HG03066 (cell line): Measurements from ENCODE around the gene PPP1R13L.
"Not testable (repeated sequence)": the region's sequence is repeated elsewhere in the genome, so short reads cannot be mapped to it uniquely, and the experiment has no call there.

Source experiments
- ATAC-seq: cut with Tn5 transposase; IDR thresholded peaks from one replicate; pipeline ENCODE4 v1.9.1; 2021; ENCODE audit warnings: low read depth; ENCODE audit not compliant: unreplicated experiment

The PPP1R13L gene

GRCh38 chr19:45349126-45349415 lies 55.8 kb downstream of the PPP1R13L start:
- ATAC-seq = no peak

GRCh38 chr19:45348367-45349125 lies 56.3 kb downstream of the PPP1R13L start:
- no peak for ATAC-seq

DNA sequence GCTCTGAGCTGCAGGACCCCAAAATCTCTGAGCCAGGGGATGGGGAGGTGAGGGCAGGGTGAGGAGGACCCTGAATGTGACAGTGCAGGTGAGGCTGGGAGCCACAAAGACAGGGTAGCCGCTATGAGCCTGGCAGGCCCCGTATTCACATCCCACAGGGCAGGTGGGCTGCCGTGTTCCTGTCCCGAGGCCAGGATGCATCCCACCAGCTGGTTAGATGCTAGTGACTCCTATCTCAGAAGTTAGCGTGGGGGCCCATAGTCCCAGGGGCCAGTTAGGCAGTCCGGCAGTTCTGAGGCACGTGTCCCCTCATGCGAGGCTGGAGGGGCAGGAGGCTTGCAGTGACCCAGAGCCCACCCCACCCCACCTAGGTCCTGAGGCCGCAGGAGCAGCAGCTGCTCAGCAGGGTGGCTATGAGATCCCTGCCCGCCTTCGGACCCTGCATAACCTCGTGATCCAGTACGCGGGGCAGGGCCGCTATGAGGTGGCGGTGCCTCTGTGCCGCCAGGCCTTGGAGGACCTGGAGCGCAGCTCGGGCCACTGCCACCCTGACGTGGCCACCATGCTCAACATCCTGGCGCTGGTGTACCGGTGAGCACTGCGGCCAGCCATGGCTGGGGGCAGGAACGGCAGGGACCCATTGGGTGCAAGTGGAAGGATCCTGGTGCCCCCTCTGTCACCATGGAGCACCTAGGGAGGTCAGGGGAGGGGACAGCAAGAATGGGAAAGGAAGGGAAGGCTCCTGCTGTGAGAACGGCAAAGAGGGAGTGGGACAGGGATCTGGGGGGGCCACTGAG lies 57.1 kb downstream of the PPP1R13L start:
- ATAC-seq = no peak

DNA sequence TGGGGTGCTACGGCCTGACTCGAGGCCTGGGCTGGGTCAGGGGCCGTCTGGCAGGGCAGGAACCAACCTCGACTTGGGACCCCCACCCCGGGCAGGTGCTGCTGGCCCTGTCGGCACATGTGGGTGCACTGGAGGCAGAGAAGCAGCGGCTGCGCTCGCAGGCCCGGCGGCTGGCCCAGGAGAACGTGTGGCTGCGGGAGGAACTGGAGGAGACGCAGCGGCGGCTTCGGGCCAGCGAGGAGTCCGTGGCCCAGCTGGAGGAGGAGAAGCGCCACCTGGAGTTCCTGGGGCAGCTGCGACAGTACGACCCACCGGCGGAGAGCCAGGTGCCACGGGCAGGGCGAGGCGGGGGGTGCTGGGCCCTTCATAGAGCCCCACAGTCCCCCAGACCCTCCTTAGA lies 58.4 kb downstream of the PPP1R13L start:
- ATAC-seq = no peak

- no peak for ATAC-seq
Measured at GRCh38 chr19:45345506-45345860, 59.4 kb downstream of the PPP1R13L start.

DNA sequence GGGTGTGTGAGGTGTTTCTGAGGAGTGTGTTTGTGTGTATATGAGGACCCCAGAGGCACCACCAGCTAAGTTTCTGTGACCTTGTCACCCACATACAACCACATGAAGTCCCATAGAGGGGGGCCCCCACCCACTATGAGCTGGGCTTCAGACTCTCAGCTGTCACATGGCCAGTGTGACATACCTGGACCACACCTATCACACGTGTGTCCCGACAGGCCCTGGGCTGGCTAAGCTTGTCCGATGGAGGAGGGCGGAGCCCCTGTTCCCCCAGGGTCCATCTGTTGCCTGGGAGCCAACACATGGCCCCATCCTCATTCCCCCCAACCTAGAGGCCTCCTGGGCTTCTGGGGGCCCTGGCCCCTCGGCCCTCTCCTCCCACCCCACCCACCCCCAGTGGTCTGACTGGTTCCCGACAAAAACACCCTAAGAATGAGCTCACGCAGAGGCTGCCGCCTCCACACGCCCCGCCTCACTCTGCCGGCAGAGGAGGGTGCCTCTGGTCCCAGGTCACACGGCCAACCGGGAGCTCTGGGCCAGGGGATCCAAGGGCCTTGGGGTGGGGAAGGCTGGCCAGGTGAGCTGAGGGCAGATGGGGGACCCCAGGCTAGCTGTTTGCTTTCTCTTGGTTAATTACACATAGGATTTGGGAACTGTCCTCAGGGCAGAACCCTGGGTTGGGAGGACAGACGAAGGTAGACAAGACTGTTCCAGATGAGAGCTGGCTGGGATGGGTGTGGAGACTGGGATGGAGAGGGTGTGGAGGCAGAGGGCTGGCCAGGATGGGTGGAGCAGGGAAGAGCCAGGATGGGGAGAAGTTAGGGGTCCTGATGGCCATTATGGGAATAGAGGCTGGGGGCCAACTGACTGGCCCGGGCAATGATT lies 60.0 kb downstream of the PPP1R13L start:
- no peak for ATAC-seq

GRCh38 chr19:45342911-45343310 lies 62.0 kb downstream of the PPP1R13L start:
- no peak for ATAC-seq

DNA sequence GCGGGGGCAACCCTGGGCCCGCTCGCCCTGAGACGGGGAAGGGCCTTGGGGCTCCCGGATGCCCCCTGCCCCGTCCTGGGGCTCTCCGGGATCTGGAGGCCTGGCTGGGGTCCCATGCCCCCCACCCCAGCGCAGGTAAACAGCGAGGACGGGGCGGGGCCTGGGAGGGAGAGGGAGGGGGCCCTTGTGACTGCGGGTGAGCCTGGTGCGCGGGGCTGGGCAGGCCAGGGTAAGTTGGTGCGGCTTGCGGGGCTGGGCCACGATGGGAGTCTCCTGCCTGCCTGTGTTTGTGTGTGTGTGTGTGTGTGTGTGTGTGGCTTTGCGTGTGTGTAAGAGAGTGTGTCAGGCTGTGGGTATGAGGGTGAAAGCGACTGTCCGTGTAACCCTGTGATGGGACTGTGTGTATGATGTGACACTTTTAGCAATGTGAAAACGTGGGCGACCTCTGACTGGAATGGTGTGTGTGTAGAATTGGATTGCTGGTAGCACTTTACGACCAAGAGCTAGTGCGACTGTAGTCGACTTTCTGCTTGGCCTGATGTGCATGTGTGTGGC lies 63.9 kb downstream of the PPP1R13L start:
- ATAC-seq = no peak

DNA sequence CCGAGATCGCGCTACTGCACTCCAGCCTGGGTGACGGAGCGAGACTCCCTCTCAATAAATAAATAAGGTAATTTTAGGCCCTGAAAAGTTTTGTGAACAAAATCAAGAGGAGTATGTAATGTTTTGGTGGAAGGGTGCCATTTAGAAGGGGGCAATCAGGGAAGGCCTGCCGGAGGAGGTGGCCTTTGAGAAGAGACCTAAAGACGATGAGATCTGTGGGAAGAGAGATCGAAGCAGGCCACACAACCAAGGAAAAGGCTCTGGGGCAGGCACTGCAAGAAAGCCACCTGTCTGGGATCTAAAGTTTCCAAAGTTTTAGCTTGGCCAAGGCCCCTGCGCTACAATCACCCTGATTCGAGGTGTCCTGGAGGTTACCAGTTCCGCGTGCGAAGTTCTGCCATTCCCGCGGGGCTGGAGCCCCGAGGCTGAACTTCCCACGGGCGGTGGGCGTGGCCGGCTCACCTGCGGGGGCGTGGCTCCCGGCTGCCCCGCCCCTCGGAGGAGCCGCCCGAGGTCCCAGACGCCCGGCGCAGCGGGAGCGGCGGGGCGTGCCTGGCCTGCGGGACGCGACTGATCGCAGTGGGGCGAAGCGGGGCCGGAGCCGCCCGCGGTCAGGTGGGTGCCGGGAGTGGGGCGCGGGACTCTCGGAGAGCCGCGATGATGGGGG lies 64.5 kb downstream of the PPP1R13L start, which contains the start of gene KLC3:
Gene KLC3 (plus strand): TSS at position 519 of the 667 bp plus-strand sequence. CDS start 4,792 bp downstream, outside the sequence.
- no peak for ATAC-seq

DNA sequence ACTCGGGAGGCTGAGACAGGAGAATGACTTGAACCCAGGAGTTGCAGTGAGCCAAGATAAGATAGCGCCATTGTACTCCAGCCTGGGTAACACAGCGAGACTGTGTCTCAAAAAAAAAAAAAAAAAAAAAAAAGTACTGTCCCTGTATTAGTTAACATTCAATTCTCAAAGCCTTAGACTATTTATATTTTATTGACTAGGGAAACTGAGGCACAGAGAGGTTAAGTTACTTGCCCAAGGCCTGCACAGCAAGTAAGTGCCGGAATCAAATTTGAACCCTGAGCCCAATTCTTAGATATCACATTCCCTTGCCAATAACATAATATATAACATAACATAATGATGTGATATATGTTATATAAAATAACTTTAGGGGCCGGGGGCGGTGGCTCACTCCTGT lies 65.2 kb downstream of the PPP1R13L start:
- ATAC-seq = no peak

GRCh38 chr19:45336696-45337251 lies 68.1 kb downstream of the PPP1R13L start:
- no peak for ATAC-seq

DNA sequence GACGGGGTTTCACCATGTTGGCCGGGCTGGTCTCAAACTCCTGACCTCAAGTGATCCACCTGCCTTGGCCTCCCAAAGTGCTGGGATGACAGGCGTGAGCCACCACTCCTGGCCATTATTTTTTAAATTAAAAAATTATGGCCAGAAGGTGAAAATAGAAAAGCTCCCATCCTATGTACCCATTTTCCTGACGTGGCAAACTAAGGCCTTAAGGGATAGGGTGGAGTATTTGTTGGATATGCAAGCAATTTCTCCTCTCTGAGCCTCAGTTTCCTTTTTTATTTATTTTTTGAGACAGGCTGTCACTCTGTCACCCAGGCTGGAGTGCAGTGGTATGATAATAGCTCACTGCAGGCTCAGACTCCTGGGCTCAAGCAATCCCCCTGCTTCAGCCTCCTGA lies 70.0 kb downstream of the PPP1R13L start:
- ATAC-seq = not testable (repeated sequence)

DNA sequence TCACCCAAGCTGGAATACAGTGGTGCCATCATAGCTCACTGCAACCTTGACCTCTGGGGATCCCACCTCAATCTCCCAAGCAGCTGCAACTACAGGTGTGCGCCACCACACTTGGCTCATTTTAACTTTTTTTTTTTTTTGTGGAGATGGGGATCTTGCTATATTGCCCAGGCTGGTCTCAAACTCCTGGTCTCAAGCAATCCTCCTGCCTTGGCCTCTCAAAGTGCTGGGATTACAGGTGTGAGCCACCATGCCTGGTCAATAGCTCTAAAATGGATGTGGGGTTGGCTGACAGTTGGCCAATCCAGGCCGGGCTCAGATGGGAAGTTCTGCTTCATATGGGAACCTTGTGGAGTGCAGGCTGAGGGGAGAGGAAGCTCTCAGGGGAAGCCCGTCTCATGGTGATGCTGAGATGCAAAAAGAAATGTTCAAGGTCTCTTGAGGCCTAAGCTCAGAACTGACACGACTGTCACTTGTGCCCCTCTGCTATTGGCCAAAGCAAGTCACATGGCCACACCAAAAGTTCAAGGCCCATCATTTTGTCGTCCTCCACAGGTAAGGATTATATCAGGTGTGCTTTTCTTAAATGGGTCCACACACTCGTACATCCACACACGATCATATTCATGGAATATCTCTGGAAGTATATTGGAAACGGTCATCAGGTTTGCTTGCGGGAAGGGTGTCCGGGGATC lies 71.1 kb downstream of the PPP1R13L start:
- no peak for ATAC-seq

DNA sequence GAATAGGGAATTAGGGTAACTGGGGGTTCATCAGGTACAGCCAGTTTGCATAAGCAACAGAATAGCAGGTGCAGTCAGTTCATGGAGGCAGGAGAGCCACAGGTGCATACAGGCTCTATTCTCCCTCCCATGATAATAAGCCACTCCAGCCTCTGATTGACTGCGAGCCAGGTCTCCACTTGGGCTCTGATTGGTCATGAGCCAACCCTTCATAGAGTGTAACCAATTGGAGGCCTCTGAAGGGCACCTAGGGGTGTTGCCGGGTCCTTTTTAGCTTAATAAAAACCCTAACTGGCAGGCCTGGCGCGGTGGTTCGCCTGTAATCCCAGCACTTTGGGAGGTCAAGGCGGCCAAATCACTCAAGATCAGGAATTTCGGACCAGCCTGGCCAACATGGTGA lies 73.5 kb downstream of the PPP1R13L start:
- no peak for ATAC-seq
